ENCODE results near the gene SLC9A3. TPM values are rescaled to one million over a fixed set of nuclear protein-coding genes. Genes with fewer than 3 reads are reported as not detected.

Gene SLC9A3
- 1.8 TPM for polyA plus RNA-seq (2012; ENCODE audit: low read depth, missing spikeins)

GRCh38 chr5:524234-524972, at the start of gene SLC9A3:
SLC9A3 (minus strand) TSS chr5:524449.
- no peak for DNase-seq (ENCODE audit: insufficient read length, low spot score)
- TF ChIP-seq POLR2AphosphoS5 (IDR thresholded peaks at IDR 0.05; ENCODE audit: low read depth, low read length) (no peak), POLR2A (IDR thresholded peaks at IDR 0.05; ENCODE audit: low read depth, low read length) (no peak), PAX5 (IDR thresholded peaks at IDR 0.05; ENCODE audit: insufficient read depth, low read length, severe bottlenecking) (no peak), SPI1 (IDR thresholded peaks at IDR 0.05; ENCODE audit: low read depth, low read length) (no peak), TAF1 (IDR thresholded peaks at IDR 0.05; ENCODE audit: low read depth, low read length) (no peak), POU2F2 (IDR thresholded peaks at IDR 0.05; ENCODE audit: low read depth, low read length) (no peak)
- FAIRE-seq: no peak

- DNase-seq (ENCODE audit: insufficient read length, low spot score): no peak
- no peak for FAIRE-seq
Observed at GRCh38 chr5:573976-574375, 49.7 kb upstream of the SLC9A3 start.

GRCh38 chr5:573206-573605, 49.0 kb upstream of the SLC9A3 start:
- no peak for FAIRE-seq
- no peak for TF ChIP-seq POU2F2 (IDR thresholded peaks at IDR 0.05; ENCODE audit: low read depth, low read length)
- TF ChIP-seq POLR2A (IDR thresholded peaks at IDR 0.05; ENCODE audit: low read depth, low read length): no peak
- TF ChIP-seq TAF1 (IDR thresholded peaks at IDR 0.05; ENCODE audit: low read depth, low read length): no peak
- TF ChIP-seq PAX5 (IDR thresholded peaks at IDR 0.05; ENCODE audit: insufficient read depth, low read length, severe bottlenecking): no peak
- TF ChIP-seq POLR2AphosphoS5 (IDR thresholded peaks at IDR 0.05; ENCODE audit: low read depth, low read length): no peak
- no peak for TF ChIP-seq SPI1 (IDR thresholded peaks at IDR 0.05; ENCODE audit: low read depth, low read length)
- DNase-seq (ENCODE audit: insufficient read length, low spot score): no peak

More at GRCh38 chr5:573976-574375, 49.7 kb upstream of the SLC9A3 start:
- TF ChIP-seq POU2F2 (IDR thresholded peaks at IDR 0.05; ENCODE audit: low read depth, low read length) (no peak), TAF1 (IDR thresholded peaks at IDR 0.05; ENCODE audit: low read depth, low read length) (no peak), POLR2A (IDR thresholded peaks at IDR 0.05; ENCODE audit: low read depth, low read length) (no peak), PAX5 (IDR thresholded peaks at IDR 0.05; ENCODE audit: insufficient read depth, low read length, severe bottlenecking) (no peak), POLR2AphosphoS5 (IDR thresholded peaks at IDR 0.05; ENCODE audit: low read depth, low read length) (no peak), SPI1 (IDR thresholded peaks at IDR 0.05; ENCODE audit: low read depth, low read length) (no peak)

GRCh38 chr5:572398-573019, 48.3 kb upstream of the SLC9A3 start:
- no peak for DNase-seq (ENCODE audit: insufficient read length, low spot score)
- FAIRE-seq: no peak

GRCh38 chr5:571791-572190, 47.5 kb upstream of the SLC9A3 start:
- DNase-seq (ENCODE audit: insufficient read length, low spot score) (no peak), FAIRE-seq (no peak)
- no peak for TF ChIP-seq TAF1 (IDR thresholded peaks at IDR 0.05; ENCODE audit: low read depth, low read length)
- no peak for TF ChIP-seq POU2F2 (IDR thresholded peaks at IDR 0.05; ENCODE audit: low read depth, low read length)
- no peak for TF ChIP-seq PAX5 (IDR thresholded peaks at IDR 0.05; ENCODE audit: insufficient read depth, low read length, severe bottlenecking)
- no peak for TF ChIP-seq POLR2AphosphoS5 (IDR thresholded peaks at IDR 0.05; ENCODE audit: low read depth, low read length)
- no peak for TF ChIP-seq SPI1 (IDR thresholded peaks at IDR 0.05; ENCODE audit: low read depth, low read length)
- no peak for TF ChIP-seq POLR2A (IDR thresholded peaks at IDR 0.05; ENCODE audit: low read depth, low read length)

More at GRCh38 chr5:572398-573019, 48.3 kb upstream of the SLC9A3 start:
- TF ChIP-seq TAF1 (IDR thresholded peaks at IDR 0.05; ENCODE audit: low read depth, low read length): no peak
- no peak for TF ChIP-seq POLR2A (IDR thresholded peaks at IDR 0.05; ENCODE audit: low read depth, low read length)
- TF ChIP-seq SPI1 (IDR thresholded peaks at IDR 0.05; ENCODE audit: low read depth, low read length): no peak
- no peak for TF ChIP-seq POLR2AphosphoS5 (IDR thresholded peaks at IDR 0.05; ENCODE audit: low read depth, low read length)
- no peak for TF ChIP-seq PAX5 (IDR thresholded peaks at IDR 0.05; ENCODE audit: insufficient read depth, low read length, severe bottlenecking)
- no peak for TF ChIP-seq POU2F2 (IDR thresholded peaks at IDR 0.05; ENCODE audit: low read depth, low read length)

GRCh38 chr5:570886-571285, 46.6 kb upstream of the SLC9A3 start:
- no peak for DNase-seq (ENCODE audit: insufficient read length, low spot score)
- TF ChIP-seq SPI1 (IDR thresholded peaks at IDR 0.05; ENCODE audit: low read depth, low read length) (no peak), POLR2A (IDR thresholded peaks at IDR 0.05; ENCODE audit: low read depth, low read length) (no peak), POU2F2 (IDR thresholded peaks at IDR 0.05; ENCODE audit: low read depth, low read length) (no peak), TAF1 (IDR thresholded peaks at IDR 0.05; ENCODE audit: low read depth, low read length) (no peak), PAX5 (IDR thresholded peaks at IDR 0.05; ENCODE audit: insufficient read depth, low read length, severe bottlenecking) (no peak), POLR2AphosphoS5 (IDR thresholded peaks at IDR 0.05; ENCODE audit: low read depth, low read length) (no peak)
- FAIRE-seq: no peak

- no peak for TF ChIP-seq POLR2AphosphoS5 (IDR thresholded peaks at IDR 0.05; ENCODE audit: low read depth, low read length)
- no peak for TF ChIP-seq TAF1 (IDR thresholded peaks at IDR 0.05; ENCODE audit: low read depth, low read length)
- no peak for TF ChIP-seq POLR2A (IDR thresholded peaks at IDR 0.05; ENCODE audit: low read depth, low read length)
- TF ChIP-seq POU2F2 (IDR thresholded peaks at IDR 0.05; ENCODE audit: low read depth, low read length): no peak
- no peak for TF ChIP-seq SPI1 (IDR thresholded peaks at IDR 0.05; ENCODE audit: low read depth, low read length)
- no peak for FAIRE-seq
- no peak for DNase-seq (ENCODE audit: insufficient read length, low spot score)
Observed at GRCh38 chr5:570446-570845, 46.2 kb upstream of the SLC9A3 start.

GRCh38 chr5:569868-570361, 45.7 kb upstream of the SLC9A3 start:
- FAIRE-seq (no peak), DNase-seq (ENCODE audit: insufficient read length, low spot score) (no peak)
- no peak for TF ChIP-seq POLR2A (IDR thresholded peaks at IDR 0.05; ENCODE audit: low read depth, low read length)

GRCh38 chr5:569358-569867, 45.2 kb upstream of the SLC9A3 start:
- DNase-seq (ENCODE audit: insufficient read length, low spot score) (no peak), FAIRE-seq (no peak)
- TF ChIP-seq SPI1 (IDR thresholded peaks at IDR 0.05; ENCODE audit: low read depth, low read length) (no peak), TAF1 (IDR thresholded peaks at IDR 0.05; ENCODE audit: low read depth, low read length) (no peak)
